HG03558 (cell line): Measurements from ENCODE around the gene RNF207.

ENCODE experiments used
- ATAC-seq: cut with Tn5 transposase; IDR thresholded peaks from one replicate; pipeline ENCODE4 v1.9.1; 2021; ENCODE audit warnings: moderate number of reproducible peaks; ENCODE audit not compliant: unreplicated experiment; ENCODE audit errors: extremely low read depth

The RNF207 gene

DNA sequence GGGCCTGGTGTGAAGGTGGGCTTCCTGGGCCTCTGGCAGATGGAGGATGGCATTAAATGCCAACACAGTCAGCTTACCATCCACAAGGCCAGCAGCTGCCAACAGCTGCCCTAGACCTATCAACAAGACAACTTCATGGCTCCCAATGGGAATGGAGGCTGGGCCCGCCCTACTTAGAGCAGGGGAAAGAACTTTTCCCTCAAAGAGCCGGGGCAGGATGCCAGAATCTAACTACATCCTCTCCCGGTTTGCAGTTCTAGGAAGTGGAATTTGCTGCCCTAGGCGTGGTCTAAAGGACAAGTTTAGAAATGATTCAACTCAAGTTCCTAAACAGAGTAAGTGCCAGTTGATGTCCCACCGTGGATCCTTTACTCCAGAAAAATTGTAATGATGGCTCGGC, 16.7 kb downstream of the RNF207 start:
- ATAC-seq: no peak

DNA sequence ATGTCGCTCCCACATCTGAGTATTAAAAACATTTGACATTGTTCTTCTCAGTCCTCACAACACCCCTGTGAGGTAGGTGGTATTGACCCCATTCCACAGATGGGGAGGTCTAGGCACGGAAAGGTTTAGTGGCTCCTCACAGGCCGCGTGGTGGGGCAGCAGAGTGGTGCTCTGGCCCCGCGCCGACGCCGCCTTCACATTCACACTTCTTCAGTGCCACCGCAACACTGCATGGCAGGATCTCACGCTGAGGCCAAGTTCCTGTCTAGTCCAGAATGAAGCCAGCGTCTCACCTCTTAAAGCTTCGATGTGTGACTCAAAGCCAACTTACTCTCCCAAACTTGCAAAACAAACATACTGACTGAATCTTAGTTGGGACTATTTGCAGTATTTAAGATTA, 17.7 kb downstream of the RNF207 start:
- no peak for ATAC-seq

DNA sequence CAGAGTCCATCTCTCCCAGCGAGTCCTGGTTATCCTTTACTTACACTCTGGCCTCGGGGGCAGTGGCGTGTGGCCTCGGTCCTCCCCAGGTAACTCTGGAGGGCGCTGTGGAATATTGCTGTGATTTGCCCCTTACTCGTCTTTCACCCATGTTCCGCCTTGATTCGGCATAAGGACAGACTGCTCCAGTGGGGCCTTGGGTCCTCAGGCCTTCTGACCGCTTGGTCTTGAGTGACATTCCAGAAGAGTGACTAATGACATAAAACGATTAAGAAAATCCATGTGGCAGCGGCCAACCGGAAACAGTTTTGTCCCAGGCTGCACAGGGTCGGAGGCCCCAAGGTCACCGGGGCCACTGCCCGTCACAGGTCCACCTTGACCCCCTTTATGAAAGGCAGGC, 18.8 kb downstream of the RNF207 start:
- ATAC-seq: no peak

DNA sequence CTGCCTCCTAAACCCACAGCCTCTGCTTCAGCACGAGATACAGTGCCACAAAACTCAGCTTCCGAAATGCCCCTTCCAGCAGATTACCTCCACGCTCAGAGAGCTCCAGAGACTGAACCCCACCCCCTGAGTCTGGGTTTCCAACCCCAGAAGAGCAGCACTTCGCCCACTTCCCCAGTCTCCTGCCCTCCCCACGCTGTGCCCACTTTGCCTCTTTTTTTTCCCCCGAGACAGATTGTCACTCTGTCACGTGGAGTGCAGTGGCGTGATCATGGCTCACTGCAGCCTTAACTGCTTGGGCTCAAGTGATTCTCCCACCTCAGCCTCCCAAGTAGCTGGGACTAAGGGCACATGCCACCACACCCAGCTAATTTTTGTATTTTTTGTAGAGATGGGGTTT, 19.7 kb downstream of the RNF207 start:
- ATAC-seq: no peak

DNA sequence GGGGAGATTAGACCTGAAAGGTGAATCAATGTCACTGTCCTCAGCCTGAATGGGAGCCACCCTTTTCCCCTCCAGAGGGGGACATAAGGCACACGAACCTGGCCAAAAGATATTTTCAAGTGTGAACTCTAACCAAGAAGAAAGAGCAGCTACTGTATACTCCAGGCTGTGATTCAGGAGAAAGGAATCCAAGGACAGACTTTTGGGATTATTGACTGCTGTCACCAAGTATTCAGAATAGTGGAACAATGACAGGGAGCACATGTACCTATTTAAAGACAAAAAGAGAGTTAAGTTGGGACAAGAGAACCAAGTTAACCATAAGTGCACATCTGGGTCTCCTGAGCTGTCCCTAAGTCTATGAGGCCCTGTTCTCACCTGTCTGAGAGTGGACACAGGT, 27.5 kb downstream of the RNF207 start:
- no peak for ATAC-seq

DNA sequence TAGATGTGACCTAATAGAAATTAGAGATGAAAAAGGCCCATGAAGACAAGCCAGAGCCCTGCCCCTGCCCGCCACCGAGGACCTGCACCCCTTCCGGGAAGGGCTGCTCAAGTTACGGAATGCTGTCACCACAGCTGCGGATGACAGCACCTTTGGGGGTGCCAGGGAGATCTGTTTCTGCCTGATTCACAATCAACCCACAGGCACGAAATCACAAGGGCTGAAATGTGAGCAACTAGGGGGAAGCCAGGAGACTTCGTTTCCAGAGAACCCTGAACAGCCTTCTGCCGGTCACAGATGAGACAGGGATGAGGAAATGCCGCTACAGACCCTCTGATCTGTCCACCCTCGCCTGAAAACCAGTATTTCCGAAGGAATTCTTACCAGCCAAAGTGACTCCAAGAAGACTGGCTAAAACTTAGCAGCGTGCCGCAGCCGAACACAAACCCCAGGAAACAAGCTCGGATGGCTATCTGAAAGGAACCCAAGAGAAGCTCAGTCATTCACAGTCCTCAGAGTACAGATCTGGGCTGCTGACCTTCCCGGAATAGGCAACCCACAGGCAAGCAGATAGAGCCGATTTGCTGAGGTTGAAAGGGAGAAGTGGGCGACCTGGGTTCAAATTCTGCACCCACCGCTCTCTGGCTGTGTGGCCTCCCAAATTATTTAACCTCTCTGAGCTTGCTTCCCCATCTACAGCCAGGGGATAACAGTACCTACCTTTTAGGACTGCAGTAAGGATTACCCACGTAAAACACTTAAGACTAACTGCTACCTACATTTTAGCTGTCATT, 28.8 kb downstream of the RNF207 start:
- ATAC-seq: no peak

DNA sequence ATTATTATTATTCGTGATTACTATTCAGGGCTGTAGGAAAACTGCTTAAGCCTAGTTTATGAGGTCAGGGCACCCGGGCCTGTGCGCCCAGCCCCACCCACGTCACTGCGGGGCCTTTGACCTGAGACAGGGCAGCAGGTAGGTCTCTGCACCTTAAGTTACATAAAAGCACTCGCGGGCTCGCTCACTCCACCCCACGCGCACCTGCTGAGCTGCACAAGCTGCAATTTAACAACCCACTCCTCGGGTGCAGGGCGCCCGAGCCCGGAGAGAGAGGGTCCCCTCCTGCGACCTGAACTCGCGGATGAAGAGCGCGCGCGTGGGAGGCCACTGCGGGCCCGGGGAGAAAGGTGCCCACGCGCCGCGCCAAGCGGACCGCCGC, 29.4 kb downstream of the RNF207 start:
- ATAC-seq: peak; percentile 9

DNA sequence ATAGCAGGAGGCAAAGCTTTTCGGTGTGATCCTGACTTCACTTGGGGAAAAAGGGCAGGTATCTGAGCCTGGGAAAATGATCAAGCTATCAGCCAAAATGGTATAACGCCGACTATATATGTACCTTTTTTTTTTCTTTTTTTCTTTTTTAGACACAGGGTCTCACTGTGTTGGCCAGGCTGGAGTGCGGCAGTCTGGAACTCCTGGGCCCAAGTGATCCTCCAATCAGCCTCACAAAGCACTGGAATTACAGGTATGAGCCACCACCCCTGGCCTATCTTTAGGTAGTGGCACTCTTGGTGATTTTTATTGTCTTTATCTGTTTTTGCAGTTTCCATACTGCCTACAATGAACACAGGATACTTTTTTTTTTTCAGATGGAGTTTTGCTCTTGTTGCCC, 31.2 kb downstream of the RNF207 start:
- no peak for ATAC-seq

DNA sequence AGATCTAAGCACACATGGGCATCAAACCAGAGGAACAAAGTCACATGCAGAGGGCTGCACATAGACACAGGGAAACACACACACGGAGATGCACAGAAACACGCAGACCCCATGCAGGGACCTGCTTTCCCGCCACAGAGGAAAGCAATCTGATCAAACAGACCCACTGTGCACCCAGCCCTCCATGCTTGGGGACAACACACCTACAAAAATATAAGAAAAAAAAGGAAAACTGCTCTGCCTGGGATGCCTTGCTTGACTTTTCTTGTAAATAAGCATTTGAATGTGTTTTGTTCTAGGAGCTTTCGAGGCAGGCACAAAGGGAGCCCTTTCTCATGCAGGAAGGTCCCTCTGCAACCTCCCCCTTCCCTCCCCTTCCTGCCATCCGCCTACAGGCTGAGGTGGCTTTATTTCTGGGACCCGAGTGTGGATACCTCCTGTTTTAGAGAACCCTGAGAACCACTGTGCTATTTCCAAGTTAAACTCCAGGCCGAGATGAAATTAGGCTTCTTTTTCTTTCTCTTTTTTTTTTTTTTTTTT, 33.4 kb downstream of the RNF207 start:
- no peak for ATAC-seq

DNA sequence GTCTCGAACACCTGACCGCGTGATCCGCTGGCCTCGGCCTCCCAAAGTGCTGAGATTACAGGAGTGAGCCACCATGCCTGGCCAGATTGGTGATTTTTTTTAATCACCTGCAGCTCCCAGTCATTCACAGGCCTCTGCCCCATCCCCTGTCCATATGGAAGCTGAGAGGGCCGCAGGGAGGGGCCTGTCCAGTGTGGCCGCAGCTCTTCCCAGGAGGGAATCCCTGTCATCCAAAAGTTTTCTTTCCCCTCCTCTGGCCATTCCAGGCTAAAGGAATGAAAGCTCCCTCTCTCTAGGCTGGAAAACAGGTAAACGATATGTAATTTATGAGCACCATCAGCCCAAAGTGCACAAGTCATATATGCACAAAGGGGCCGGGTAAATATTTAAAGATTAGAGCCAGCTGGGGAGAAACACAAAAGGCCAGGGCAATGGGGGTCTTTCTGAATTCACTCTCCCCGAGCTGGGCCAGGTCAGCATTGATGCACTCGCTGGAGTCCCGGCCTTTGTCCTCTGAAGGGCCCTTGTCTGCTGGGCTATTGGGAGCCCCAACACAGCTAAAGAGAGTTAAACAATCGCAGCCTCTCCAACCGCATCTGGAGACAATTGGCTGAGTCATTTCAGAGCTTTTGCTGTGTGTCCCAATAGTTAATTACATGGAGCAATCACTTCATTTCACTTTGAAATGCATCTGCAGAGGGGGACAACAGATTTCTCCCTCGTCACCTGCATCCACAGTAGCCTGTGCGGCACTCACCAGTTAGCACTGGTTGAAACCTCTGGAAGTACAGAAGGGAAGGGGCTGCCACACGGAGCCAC, 34.2 kb downstream of the RNF207 start:
- no peak for ATAC-seq

DNA sequence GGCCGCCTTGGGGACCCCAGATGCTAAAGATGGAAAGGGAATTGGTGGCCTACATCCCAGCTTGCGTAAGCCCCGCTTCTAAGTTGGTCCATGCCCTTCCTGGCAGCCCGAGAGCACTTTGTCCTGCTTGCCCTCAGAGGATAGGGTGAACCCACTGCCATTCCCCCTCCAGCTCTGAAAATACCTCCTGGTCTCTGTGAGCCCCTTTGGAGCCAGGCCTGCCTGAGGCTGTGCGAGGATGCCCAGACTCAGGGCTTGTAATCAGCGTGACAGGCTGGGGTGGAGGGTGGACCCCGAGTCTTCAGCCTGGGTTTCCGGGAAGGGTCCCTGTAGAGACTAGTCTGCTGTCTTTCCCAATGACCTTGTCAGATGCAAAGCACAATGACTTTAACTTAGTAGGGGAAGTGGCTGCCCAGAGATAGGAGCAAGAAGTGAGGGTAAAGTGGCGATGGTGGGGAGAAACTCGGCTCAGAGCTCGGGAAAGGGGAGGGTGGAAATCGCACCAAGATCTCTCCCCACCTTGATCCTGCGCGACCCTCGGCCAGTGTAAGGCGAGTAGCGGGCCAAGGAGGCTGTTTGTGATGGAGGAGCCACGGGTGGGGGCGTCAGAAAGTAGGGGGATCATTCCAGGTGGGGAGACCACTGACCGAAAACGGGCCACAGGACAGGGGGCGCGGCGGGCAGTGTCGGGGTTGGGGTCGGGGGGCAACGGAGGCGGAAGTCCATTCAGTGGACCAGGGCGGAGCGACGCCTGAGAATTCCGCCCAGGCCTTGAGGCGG, 35.4 kb downstream of the RNF207 start:
- ATAC-seq: no peak

DNA sequence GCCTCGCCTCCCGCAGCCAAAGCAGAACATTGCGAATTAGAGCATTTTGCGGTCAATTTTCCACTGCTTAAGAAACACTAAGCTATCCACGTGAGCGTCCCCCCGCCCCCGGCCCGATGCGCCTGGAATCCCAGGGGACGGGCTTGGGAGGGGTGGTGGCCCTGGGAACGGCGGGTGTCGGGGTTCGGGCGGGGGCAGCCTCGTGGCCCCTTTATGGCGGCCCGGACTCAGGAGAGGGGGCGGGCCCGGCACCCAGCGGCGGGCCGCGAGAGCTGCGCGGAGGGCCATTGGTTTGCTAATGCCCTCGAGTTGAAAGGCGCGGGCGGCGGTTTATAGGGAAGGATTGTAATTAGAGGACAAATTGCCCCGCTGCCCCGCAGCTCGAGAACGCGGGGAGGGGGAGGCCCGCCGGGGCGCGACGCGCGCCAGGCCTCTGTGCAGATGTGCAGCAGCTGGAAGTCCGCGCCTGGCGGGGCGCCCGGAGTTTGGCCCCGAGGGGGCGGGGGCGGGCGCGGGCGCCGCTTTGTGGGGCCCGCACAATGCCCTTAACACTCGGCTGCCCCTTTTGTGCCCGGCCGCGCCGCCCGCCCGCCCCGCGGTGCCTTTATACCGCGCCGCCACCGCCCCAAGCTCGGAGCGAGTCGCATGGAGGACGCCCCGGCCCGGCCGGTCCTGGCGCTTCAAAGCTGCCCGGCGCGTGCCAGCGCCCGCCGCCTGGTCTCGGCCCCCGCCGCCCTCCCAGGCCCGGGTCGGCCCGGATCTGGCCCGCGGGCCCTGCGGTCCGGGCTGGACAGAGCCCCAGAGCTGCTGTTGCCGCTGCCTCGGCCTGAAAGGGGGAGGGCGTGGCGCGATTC, 36.2 kb downstream of the RNF207 start:
- ATAC-seq: no peak

DNA sequence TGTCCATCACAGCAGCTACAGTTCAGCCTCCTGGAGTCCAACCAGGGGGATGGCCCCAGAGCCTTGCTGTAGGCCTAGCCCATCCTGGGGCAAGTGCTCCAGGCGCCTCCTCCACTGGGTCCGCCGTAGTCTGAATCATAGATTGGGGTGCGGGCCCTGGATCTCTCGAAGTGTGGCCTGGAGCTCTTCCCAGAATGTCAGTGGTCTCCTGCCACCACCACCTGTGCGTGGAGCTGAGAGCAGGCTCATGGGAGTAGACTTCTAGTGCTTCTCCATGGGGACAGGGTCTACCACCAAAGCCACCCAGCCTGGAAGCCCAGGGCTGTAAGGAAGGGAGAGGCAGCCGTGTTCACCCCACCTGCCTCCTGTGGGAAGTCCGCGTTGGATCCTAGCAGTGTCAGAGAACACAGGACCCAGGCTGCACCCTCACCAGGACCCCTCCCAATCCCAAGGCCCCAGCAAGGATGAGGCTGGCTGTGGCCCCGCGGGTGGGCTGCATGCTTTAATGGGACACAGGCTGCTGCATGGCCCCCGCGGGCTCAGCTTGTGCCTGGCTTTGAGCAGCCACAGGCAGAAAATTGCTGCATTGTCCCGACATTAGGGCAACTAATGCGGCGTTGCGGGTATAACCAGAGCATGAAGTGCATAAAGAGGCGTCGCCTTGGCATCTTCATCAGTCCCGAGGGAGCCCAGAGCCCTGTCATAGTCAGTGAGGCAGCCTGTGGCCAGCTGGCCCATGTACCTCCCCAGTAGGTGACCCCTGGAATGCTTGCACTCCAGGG, 37.3 kb downstream of the RNF207 start:
- ATAC-seq: no peak

DNA sequence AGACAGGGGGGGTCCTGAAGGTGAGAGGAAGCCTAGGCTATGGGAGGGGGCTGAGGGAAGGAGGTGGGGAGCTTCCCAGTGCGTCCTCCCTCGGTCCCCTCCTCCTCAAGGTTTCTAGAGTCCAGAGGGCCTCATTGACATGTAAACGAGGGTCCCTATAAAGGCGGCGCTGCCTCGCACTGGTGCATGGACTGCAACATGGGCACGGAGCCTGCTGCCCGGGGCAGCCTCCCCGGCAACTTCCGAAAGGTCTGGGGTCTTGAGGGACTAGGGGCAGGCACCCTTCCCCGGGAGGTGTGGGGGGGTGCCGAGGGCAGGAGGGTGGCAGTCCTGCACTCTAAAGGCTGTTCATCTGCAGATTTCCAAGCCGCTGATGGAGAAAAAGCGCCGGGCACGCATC, 38.1 kb downstream of the RNF207 start, which contains the start of gene HES3:
TSS of gene HES3 (plus strand) at position 187 of the 400 bp plus-strand sequence. CDS start at position 374, 187 bp downstream.
- no peak for ATAC-seq

DNA sequence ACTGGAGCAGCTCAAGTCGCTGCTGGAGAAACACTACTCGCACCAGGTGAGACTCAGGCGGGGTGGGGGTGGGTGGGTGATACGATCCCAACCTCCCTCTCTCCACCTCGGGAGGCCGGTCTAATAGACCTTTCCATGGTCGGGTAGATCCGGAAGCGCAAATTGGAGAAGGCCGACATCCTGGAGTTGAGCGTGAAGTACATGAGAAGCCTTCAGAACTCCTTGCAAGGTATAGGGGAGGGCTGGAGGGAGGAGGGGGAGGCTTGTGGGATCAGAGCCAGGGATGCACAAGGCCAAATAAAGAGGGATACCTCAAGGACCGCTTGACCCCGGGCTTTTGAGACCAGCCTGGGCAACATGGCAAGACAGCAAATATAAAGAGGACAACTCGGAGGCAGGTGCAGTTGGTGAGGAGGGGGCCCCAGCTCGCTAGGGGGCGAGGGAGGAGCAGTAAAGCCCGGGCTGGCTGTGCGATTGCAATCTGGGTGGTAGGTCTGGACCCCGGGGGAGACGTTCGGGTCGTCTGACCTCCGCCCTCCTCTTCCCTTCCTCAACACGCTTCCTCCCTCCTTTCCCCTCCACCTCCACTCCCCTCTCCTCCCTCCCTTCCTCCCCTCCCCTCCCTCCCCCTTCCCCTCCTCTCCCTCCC, 38.6 kb downstream of the RNF207 start:
- ATAC-seq: no peak

DNA sequence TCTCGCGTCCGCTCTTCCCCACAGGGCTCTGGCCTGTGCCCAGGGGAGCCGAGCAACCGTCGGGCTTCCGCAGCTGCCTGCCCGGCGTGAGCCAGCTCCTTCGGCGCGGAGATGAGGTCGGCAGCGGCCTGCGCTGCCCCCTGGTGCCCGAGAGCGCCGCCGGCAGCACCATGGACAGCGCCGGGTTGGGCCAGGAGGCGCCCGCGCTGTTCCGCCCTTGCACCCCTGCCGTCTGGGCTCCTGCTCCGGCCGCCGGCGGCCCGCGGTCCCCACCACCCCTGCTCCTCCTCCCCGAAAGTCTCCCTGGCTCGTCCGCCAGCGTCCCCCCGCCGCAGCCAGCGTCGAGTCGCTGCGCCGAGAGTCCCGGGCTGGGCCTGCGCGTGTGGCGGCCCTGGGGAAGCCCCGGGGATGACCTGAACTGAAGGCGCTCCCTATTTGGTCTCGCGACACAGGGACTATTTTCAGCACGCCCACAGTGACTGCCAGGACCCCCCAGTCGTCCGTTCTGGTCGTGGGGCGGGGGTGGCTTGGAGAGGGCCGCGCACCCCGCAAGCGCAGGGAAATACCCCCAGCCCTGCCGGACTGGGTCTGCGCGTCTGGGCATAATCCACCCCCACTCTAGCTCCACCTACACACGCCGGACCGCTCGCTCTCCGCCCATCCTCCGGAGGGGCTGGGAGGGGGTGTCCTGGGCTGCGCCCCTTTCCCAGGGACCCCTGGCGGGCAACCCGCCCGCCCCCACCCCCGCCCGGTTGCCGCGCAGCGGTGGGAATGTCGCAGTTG, 39.4 kb downstream of the RNF207 start:
- ATAC-seq: no peak

DNA sequence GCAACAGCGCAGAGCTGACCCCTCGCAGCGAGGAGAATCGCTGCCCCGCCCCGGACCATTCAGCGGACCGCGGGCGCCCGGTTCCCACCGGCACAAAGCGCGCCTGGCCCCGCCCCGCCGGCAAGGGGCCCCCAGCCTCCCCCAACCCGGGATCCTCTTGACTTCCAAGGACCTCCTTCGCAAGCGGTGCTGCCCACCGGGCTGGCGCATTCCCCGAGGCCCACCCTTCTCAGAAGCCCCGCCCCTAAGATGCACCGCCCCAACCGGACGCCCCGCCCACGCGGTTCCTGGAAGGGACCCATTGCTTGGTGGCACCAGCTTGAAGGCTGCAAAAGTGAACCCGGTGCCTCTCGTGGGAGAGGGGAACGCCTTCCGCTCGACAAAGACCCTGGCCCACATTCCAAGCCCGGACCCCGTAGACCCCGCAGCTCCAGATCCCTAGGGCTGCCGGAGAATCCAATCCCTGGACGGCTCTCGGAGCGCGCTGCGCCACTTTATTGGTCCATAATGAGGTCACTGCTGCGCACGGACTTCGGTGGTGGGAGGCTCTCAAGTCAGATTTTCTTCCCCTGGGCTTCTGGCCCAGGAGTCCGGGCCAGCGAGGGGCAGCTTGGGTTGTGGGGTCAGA, 40.1 kb downstream of the RNF207 start:
- no peak for ATAC-seq
